HG02588 (cell line): ENCODE measurements around the gene SNRPN.
"Not testable (repeated sequence)": the region's sequence is repeated elsewhere in the genome, so short reads cannot be mapped to it uniquely, and the experiment has no call there.

Experiments
- ATAC-seq: cut with Tn5 transposase; IDR thresholded peaks from one replicate; pipeline ENCODE4 v1.9.1; 2021; ENCODE audit warnings: mild to moderate bottlenecking, moderate library complexity; ENCODE audit not compliant: unreplicated experiment

Gene SNRPN

DNA sequence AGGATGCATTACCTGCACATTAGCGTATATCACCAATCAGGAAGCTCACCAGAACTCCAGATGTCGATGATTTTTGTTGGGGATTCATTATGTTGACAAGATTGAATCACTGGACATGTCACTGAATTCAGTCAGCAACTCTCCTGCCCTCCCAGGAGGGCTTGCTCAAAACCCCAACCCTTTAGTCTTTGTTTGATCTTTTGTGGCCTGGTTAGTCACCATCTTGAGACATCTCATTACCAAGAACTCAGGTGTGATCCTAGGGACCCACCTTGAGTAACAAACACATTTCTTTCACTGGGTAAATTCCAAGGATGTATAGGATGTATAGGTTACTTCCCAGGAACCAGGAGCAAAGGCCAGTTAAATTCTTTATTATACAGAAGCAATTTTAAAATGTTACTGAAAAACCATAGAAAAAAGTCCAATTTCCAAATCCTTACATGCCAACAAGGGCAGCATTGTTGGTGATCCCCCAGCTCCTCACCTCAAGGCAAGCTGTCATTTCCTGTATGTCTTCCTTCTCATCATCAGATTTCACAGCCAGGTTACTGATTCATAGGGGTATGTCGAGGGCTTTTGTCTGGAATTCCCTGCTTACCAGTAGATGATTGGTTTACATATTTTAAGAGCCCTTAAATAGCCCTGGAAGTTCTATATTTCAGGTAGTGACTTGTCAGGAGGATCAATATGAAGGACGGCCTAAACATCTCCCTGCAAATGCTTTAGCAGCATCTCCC, 11.7 kb downstream of the SNRPN start:
- no peak for ATAC-seq

DNA sequence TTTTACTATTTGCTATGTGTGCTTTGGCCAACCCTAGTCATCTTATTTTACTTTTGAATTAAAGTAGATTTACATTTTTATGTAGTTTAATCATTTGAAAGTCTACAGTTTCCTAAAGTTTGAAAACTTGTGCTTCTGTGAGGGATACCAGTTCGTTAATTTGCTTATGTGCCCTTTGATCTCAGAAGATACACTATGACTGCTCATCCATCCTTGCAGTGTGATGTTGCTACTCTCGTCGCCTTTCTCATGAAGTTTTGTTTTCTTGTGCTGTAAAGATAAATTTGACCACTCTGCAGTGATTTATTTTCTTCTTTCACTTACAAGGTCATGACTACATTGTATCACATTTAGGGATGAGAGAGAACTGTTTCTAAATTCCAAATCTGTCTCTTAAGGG, 16.3 kb downstream of the SNRPN start:
- ATAC-seq: no peak

DNA sequence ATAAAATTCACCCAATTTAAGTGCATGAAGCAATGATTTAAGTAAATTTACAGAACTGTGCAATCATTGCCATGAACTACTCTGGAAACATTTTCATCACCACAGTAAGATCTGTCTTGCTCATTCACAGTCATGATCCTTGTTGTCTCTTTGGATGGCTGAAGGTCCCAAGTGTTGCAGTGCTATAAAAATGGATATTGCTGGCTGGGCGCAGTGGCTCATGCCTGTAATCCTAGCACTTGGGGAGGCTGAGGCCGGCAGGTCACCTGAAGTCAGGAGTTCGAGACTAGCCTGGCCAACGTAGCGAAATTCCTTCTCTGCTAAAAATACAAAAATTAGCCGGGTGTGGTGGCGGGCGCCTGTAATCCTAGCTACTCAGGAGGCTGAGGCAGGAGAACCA, 17.0 kb downstream of the SNRPN start:
- ATAC-seq: no peak

DNA sequence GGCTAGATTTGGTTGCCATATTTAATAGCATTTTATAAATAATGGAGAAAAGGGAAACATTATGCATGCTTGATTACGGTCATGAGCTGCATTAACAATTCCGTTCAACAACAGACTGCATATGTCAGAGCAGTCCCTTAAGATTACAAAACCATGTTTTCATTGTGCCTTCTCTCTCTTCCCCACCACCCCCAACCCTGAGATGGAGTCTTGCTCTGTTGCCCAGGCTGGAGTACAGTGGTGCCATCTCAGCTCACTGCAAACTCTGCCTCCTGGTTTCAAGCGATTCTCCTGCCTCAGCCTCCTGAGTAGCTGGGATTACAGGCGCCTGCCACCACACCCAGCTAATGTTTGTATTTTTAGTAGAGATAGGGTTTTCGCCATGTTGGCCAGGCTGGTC, 17.9 kb downstream of the SNRPN start:
- not testable (repeated sequence) for ATAC-seq

DNA sequence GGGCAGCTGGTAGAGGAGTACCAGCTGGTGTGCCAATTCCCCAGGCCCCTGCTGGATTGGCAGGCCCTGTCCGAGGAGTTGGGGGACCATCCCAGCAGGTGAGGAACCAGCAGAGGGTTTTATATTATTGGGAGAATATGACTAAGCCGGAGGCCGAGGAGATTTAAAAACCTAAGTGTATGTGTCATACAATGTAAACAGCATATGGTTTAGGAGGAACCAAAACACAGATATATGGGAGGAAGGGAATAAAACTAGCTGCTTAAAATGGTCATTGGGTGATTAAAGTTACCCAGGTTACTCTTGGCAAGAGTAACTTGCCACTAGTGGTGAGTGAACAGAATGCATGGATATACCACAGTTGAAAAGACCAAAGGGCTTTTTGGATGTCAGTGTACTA, 22.1 kb downstream of the SNRPN start:
- no peak for ATAC-seq

DNA sequence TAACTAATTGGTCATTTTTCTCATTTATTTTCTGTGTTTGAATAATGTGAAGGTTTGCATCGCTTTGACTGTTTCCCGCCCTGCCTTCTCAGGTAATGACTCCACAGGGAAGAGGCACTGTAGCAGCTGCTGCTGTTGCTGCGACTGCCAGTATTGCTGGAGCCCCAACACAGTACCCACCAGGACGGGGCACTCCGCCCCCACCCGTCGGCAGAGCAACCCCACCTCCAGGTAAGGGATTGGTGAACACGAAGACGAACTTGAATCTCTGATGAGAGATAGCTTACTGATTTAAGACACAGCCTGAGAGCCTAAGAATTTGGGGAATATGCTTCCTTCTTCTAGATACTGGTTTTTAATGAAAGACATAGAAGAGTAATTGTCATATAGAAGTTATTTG, 22.9 kb downstream of the SNRPN start:
- ATAC-seq: no peak

DNA sequence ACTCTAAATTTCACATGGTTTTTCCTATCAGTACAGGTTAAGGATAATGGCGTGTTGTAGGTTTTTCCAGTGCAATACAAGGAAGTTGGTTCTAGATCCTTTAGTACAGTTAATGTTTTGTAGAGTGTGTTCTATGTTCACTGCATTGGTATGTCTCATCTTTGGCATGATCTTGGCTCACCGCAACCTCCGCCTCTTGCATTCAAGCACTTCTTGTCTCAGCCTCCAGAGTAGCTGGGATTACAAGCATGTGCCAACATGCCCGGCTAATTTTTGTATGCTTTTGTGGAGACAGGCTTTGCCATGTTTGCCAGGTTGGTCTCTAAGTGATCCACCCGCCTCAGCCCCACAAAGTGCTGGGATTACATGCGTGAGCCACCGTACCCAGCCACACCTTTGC, 30.4 kb downstream of the SNRPN start:
- ATAC-seq: no peak

DNA sequence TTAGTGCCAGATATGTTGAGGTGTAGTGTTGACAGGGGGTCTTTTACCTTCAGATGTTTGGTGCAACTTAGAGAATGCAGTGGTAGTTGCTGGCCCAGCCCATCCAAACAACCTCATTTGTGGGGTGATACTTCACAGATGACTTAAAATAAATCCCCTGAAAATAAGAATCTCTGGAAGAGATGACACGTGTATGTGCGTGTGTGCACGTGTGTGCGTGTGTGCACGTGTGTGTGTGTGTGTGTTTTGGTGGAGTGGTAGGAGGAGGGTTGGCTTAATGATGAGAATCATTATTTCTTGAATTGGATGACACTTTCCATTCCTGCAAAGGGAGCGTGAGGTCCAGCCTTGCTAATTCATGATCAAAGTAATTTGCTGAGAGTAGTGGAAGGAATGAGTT, 31.9 kb downstream of the SNRPN start:
- ATAC-seq: no peak

DNA sequence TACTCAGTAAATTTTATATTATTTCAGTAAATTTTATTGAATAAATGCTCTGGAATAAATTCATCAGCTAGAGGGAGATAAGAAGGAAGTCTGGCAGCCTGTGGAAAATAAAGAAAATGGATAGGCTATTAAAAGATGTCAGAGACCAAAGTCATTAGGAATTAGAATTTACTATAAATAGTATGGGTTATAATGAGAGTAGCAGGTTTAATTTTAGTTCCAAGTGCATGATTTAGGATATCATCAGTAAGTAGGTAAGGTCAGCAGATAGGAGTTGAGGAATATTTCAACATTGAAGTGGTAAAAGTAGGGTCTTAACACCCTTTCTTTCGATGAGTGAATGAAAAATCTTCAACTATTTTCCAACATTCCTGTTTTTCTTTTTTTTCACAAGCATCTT, 64.6 kb downstream of the SNRPN start:
- no peak for ATAC-seq

DNA sequence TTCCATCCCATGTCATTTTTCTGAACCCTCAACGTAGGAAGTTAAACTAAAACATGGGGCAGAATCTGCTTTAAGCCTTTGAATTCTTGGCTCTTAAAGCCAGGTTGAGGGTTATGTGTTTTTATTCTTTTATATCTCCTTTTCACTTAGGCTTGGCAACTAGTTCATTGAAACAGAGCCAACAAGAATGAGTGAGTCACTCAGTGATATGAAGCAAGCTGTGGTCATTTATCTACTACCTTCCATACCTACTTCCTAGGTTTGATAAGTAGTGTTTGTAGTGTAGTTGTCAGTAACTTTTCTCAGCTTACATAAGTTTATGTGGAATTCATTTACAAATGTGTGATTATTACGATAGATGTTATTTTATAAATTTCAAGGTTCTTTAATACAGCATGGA, 67.4 kb downstream of the SNRPN start:
- ATAC-seq: no peak
